Measurements from ENCODE around the gene CLTCL1.

Gene CLTCL1

GRCh38 chr22:19229600-19229999 is 61.9 kb downstream of the CLTCL1 start:
- TF ChIP-seq, protein P1, sequence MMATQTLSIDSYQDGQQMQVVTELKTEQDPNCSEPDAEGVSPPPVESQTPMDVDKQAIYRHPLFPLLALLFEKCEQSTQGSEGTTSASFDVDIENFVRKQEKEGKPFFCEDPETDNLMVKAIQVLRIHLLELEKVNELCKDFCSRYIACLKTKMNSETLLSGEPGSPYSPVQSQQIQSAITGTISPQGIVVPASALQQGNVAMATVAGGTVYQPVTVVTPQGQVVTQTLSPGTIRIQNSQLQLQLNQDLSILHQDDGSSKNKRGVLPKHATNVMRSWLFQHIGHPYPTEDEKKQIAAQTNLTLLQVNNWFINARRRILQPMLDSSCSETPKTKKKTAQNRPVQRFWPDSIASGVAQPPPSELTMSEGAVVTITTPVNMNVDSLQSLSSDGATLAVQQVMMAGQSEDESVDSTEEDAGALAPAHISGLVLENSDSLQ (IDR thresholded peaks at IDR 0.05) = no peak
- TF ChIP-seq FOXK2 (IDR thresholded peaks at IDR 0.05) = no peak
- no peak for TF ChIP-seq FOXA1 (IDR thresholded peaks at IDR 0.05)
- TF ChIP-seq LEF1 (IDR thresholded peaks at IDR 0.05; ENCODE audit: borderline replicate concordance) = no peak
- no peak for TF ChIP-seq ZNF384 (IDR thresholded peaks at IDR 0.05)
- no peak for TF ChIP-seq HDGF (IDR thresholded peaks at IDR 0.05; ENCODE audit: borderline replicate concordance)
- TF ChIP-seq CTBP1 (IDR thresholded peaks at IDR 0.05; ENCODE audit: borderline replicate concordance) = no peak
- no peak for TF ChIP-seq L3MBTL2 (conservative IDR thresholded peaks at IDR 0.05)
- TF ChIP-seq BHLHE40 (IDR thresholded peaks at IDR 0.05; ENCODE audit: borderline replicate concordance) = no peak
- TF ChIP-seq TARDBP (IDR thresholded peaks at IDR 0.05) = no peak
- no peak for TF ChIP-seq SUZ12 (IDR thresholded peaks at IDR 0.05)
- TF ChIP-seq ELF4 (IDR thresholded peaks at IDR 0.05) = no peak
- no peak for TF ChIP-seq FOXM1 (IDR thresholded peaks at IDR 0.05; ENCODE audit: borderline replicate concordance)
- no peak for TF ChIP-seq NFRKB (IDR thresholded peaks at IDR 0.05)
- no peak for TF ChIP-seq SP1 (IDR thresholded peaks at IDR 0.05)
- no peak for TF ChIP-seq ARNT (IDR thresholded peaks at IDR 0.05)
- CTCF ChIA-PET = no interaction called here
- POLR2A ChIA-PET = no interaction called here
- DNase-seq (ENCODE audit: extremely low spot score) = no peak

DNA sequence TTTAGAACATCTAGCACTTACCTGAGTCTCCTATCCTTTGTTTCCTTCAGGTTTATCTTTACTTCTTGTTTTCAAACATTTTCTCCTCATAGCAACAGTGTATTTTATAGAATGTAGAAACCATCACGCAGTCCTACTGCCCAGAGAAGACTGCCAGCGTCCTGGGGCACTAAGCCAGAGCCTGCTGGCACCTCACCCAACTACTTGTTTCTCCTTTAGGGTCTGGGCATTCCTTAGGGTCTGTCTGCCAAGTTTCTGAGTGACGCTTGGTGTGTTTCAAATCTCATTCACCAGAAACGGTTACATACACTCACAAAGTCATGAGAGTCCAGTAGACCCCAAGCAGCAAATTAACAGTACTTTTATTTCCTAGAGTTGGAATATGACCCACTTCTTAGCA is 63.3 kb downstream of the CLTCL1 start:
- CTCF ChIA-PET = no interaction called here
- DNase-seq (ENCODE audit: extremely low spot score) = no peak
- POLR2A ChIA-PET = no interaction called here
- TF ChIP-seq CTBP1 (IDR thresholded peaks at IDR 0.05; ENCODE audit: borderline replicate concordance) = no peak
- TF ChIP-seq FOXA1 (IDR thresholded peaks at IDR 0.05) = no peak
- no peak for TF ChIP-seq NFRKB (IDR thresholded peaks at IDR 0.05)
- TF ChIP-seq, protein P1 (IDR thresholded peaks at IDR 0.05) = no peak
- no peak for TF ChIP-seq BHLHE40 (IDR thresholded peaks at IDR 0.05; ENCODE audit: borderline replicate concordance)
- TF ChIP-seq ELF4 (IDR thresholded peaks at IDR 0.05) = no peak
- TF ChIP-seq TARDBP (IDR thresholded peaks at IDR 0.05) = no peak
- no peak for TF ChIP-seq L3MBTL2 (conservative IDR thresholded peaks at IDR 0.05)
- TF ChIP-seq HDGF (IDR thresholded peaks at IDR 0.05; ENCODE audit: borderline replicate concordance) = no peak
- TF ChIP-seq FOXM1 (IDR thresholded peaks at IDR 0.05; ENCODE audit: borderline replicate concordance) = no peak
- no peak for TF ChIP-seq LEF1 (IDR thresholded peaks at IDR 0.05; ENCODE audit: borderline replicate concordance)
- no peak for TF ChIP-seq ARNT (IDR thresholded peaks at IDR 0.05)
- TF ChIP-seq SUZ12 (IDR thresholded peaks at IDR 0.05) = no peak
- no peak for TF ChIP-seq SP1 (IDR thresholded peaks at IDR 0.05)
- TF ChIP-seq FOXK2 (IDR thresholded peaks at IDR 0.05) = no peak
- no peak for TF ChIP-seq ZNF384 (IDR thresholded peaks at IDR 0.05)

- CTCF ChIA-PET = interaction anchor here (0.6 kb wide), 1 partner anchor 88 kb away, joined by 3 read pairs; no protein-coding TSS in a partner anchor
- no peak for DNase-seq (ENCODE audit: extremely low spot score)
- POLR2A ChIA-PET = no interaction called here
- TF ChIP-seq FOXM1 (IDR thresholded peaks at IDR 0.05; ENCODE audit: borderline replicate concordance) (no peak), ZNF384 (IDR thresholded peaks at IDR 0.05) (no peak), L3MBTL2 (conservative IDR thresholded peaks at IDR 0.05) (no peak), SUZ12 (IDR thresholded peaks at IDR 0.05) (no peak), SP1 (IDR thresholded peaks at IDR 0.05) (no peak), ARNT (IDR thresholded peaks at IDR 0.05) (no peak), LEF1 (IDR thresholded peaks at IDR 0.05; ENCODE audit: borderline replicate concordance) (no peak), TARDBP (IDR thresholded peaks at IDR 0.05) (no peak), HDGF (IDR thresholded peaks at IDR 0.05; ENCODE audit: borderline replicate concordance) (no peak), CTBP1 (IDR thresholded peaks at IDR 0.05; ENCODE audit: borderline replicate concordance) (no peak), ELF4 (IDR thresholded peaks at IDR 0.05) (no peak), FOXK2 (IDR thresholded peaks at IDR 0.05) (no peak), NFRKB (IDR thresholded peaks at IDR 0.05) (no peak), BHLHE40 (IDR thresholded peaks at IDR 0.05; ENCODE audit: borderline replicate concordance) (no peak), FOXA1 (IDR thresholded peaks at IDR 0.05) (no peak)
- TF ChIP-seq, protein P1 (IDR thresholded peaks at IDR 0.05) = no peak
Observed at GRCh38 chr22:19226428-19226827, 65.1 kb downstream of the CLTCL1 start.

DNA sequence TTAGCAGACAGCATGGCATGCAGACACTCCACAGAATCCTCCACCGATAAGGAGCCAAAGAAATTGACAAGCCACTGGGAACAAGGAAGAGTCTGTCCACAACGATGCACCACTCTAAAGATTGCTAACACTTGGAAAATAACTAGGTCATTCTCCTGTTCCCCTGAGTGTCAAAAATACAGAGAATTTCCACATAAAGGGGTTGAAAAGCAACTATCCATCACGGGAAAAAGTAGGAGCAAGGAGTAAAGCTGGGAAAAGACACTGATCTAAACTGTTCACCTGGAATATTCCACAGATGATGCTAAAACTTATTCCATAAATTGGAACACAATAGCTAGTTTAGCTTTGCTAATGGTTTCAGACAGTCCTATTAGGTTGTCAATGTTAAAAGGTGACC is 66.0 kb downstream of the CLTCL1 start:
- TF ChIP-seq CTBP1 (IDR thresholded peaks at IDR 0.05; ENCODE audit: borderline replicate concordance) (no peak), TARDBP (IDR thresholded peaks at IDR 0.05) (no peak), LEF1 (IDR thresholded peaks at IDR 0.05; ENCODE audit: borderline replicate concordance) (no peak), ELF4 (IDR thresholded peaks at IDR 0.05) (no peak), ZNF384 (IDR thresholded peaks at IDR 0.05) (no peak), HDGF (IDR thresholded peaks at IDR 0.05; ENCODE audit: borderline replicate concordance) (no peak), SUZ12 (IDR thresholded peaks at IDR 0.05) (no peak), FOXM1 (IDR thresholded peaks at IDR 0.05; ENCODE audit: borderline replicate concordance) (no peak), L3MBTL2 (conservative IDR thresholded peaks at IDR 0.05) (no peak), FOXA1 (IDR thresholded peaks at IDR 0.05) (no peak), BHLHE40 (IDR thresholded peaks at IDR 0.05; ENCODE audit: borderline replicate concordance) (no peak), SP1 (IDR thresholded peaks at IDR 0.05) (no peak), ARNT (IDR thresholded peaks at IDR 0.05) (no peak), NFRKB (IDR thresholded peaks at IDR 0.05) (no peak), FOXK2 (IDR thresholded peaks at IDR 0.05) (no peak)
- TF ChIP-seq, protein P1 (IDR thresholded peaks at IDR 0.05) = no peak
- ChIA-PET POLR2A (no interaction called here), CTCF (interaction anchor here (0.6 kb wide), 1 partner anchor 16 kb away, joined by 3 read pairs; no protein-coding TSS in a partner anchor)
- DNase-seq (ENCODE audit: extremely low spot score) = no peak

- CTCF ChIA-PET = no interaction called here
- POLR2A ChIA-PET = no interaction called here
- TF ChIP-seq LEF1 (IDR thresholded peaks at IDR 0.05; ENCODE audit: borderline replicate concordance) (no peak), FOXA1 (IDR thresholded peaks at IDR 0.05) (no peak), ELF4 (IDR thresholded peaks at IDR 0.05) (no peak), NFRKB (IDR thresholded peaks at IDR 0.05) (no peak), L3MBTL2 (conservative IDR thresholded peaks at IDR 0.05) (no peak), ZNF384 (IDR thresholded peaks at IDR 0.05) (no peak), SP1 (IDR thresholded peaks at IDR 0.05) (no peak)
- TF ChIP-seq, protein P1 (IDR thresholded peaks at IDR 0.05) = no peak
Observed at GRCh38 chr22:19224985-19225384, 66.5 kb downstream of the CLTCL1 start.

More at GRCh38 chr22:19224985-19225384, 66.5 kb downstream of the CLTCL1 start:
- DNase-seq (ENCODE audit: extremely low spot score) = no peak

Measured in HEK293T (cell line).